ENCODE results near the gene PRSS57.

The PRSS57 gene

GRCh38 chr19:642767-643727 lies 52.2 kb downstream of the PRSS57 start:
- no peak overlapping the region for H3K4me3 ChIP-seq (ENCODE audit: low read depth, low read length)
- DNase-seq (ENCODE audit: low read depth), result no peak
- TF ChIP-seq CTCF (conservative IDR thresholded peaks at IDR 0.05; ENCODE audit: low read depth, low read length), result no peak

GRCh38 chr19:641702-642101 lies 53.5 kb downstream of the PRSS57 start:
- no peak overlapping the region for H3K4me3 ChIP-seq (ENCODE audit: low read depth, low read length)
- TF ChIP-seq CTCF (conservative IDR thresholded peaks at IDR 0.05; ENCODE audit: low read depth, low read length), result no peak
- no peak for DNase-seq (ENCODE audit: low read depth)

- DNase-seq (ENCODE audit: low read depth), result no peak
- TF ChIP-seq CTCF (conservative IDR thresholded peaks at IDR 0.05; ENCODE audit: low read depth, low read length), result no peak
- H3K4me3 ChIP-seq (ENCODE audit: low read depth, low read length), result no peak overlapping the region
Observed at GRCh38 chr19:640606-641189, 54.6 kb downstream of the PRSS57 start.

GRCh38 chr19:640161-640558 lies 55.1 kb downstream of the PRSS57 start:
- DNase-seq (ENCODE audit: low read depth), result no peak
- no peak for TF ChIP-seq CTCF (conservative IDR thresholded peaks at IDR 0.05; ENCODE audit: low read depth, low read length)
- H3K4me3 ChIP-seq (ENCODE audit: low read depth, low read length), result peak overlapping the region; percentile 54

- peak within 1 kb of the TSS; percentile 55 for H3K4me3 ChIP-seq (ENCODE audit: low read depth, low read length)
- TF ChIP-seq CTCF (conservative IDR thresholded peaks at IDR 0.05; ENCODE audit: low read depth, low read length), result no peak
- peak; percentile 88 for DNase-seq (ENCODE audit: low read depth)
Observed at GRCh38 chr19:639253-640160, 55.7 kb downstream of the PRSS57 start, which contains the start of gene FGF22. Gene FGF22, plus strand, starts transcription at chr19:639879. Its CDS starts 47 bp downstream, at chr19:639926.

GRCh38 chr19:638906-639252 lies 56.4 kb downstream of the PRSS57 start:
- TF ChIP-seq CTCF (conservative IDR thresholded peaks at IDR 0.05; ENCODE audit: low read depth, low read length), result no peak
- H3K4me3 ChIP-seq (ENCODE audit: low read depth, low read length), result peak overlapping the region; percentile 55
- DNase-seq (ENCODE audit: low read depth), result no peak
